HG02981 (cell line): Measurements from ENCODE around the gene ADGRG3.
"Not testable (repeated sequence)": the region's sequence is repeated elsewhere in the genome, so short reads cannot be mapped to it uniquely, and the experiment has no call there.

Source experiments
- ATAC-seq: cut with Tn5 transposase; IDR thresholded peaks from one replicate; pipeline ENCODE4 v1.9.1; 2021; ENCODE audit warnings: mild to moderate bottlenecking, moderate library complexity; ENCODE audit not compliant: unreplicated experiment

The ADGRG3 gene

DNA sequence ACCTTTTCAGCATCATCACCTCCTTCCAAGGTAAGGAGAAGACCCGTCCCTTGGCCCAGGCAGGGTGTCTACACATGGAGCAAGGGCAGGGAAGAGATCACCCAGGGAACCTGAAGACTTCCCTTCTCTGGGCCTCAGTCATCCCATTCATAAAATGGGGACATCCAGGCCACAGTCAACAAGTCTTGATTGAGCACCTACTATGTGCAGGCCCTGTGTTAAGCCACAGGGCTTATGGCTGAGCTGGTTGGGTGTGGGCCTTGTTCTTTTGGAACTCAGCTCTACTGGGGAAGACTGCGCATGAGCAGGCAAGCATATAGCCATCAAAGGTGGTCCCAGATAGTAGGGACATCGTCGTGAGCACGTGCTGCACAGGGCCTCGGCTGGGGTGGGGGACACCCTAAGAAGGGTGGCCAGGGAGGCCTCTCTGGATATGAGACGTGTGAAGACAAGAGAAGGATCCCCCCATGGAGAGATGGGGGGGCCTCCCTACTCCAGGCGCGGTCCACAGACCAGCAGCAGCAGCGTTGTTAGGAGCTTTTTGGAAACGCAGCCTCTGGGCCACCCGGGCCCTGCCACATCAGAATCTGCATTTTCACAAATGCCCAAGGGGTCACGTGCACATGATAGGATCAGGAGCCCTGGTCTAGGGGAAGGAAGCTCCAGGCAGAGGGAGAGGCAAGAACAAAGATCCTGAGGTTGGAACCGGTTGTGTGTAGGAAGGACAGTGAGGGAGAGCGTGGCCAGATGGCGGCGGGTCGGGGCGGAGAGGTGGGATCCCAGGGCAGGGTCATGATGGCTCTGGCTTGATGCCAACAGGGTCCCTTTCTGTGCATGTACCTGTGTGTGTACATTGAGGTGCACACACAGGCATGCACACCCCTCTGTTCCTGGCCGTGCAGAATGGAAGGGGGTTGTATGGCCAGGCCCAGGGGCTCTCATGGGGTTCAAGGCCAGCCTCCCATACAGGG lies 5.9 kb upstream of the ADGRG3 start:
- ATAC-seq, result no peak

DNA sequence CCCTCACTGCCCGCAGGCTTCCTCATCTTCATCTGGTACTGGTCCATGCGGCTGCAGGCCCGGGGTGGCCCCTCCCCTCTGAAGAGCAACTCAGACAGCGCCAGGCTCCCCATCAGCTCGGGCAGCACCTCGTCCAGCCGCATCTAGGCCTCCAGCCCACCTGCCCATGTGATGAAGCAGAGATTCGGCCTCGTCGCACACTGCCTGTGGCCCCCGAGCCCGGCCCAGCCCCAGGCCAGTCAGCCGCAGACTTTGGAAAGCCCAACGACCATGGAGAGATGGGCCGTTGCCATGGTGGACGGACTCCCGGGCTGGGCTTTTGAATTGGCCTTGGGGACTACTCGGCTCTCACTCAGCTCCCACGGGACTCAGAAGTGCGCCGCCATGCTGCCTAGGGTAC lies 4.7 kb upstream of the ADGRG3 start:
- no peak for ATAC-seq

DNA sequence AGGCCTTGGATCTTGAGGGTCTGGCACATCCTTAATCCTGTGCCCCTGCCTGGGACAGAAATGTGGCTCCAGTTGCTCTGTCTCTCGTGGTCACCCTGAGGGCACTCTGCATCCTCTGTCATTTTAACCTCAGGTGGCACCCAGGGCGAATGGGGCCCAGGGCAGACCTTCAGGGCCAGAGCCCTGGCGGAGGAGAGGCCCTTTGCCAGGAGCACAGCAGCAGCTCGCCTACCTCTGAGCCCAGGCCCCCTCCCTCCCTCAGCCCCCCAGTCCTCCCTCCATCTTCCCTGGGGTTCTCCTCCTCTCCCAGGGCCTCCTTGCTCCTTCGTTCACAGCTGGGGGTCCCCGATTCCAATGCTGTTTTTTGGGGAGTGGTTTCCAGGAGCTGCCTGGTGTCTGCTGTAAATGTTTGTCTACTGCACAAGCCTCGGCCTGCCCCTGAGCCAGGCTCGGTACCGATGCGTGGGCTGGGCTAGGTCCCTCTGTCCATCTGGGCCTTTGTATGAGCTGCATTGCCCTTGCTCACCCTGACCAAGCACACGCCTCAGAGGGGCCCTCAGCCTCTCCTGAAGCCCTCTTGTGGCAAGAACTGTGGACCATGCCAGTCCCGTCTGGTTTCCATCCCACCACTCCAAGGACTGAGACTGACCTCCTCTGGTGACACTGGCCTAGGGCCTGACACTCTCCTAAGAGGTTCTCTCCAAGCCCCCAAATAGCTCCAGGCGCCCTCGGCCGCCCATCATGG lies 4.0 kb upstream of the ADGRG3 start:
- no peak for ATAC-seq

DNA sequence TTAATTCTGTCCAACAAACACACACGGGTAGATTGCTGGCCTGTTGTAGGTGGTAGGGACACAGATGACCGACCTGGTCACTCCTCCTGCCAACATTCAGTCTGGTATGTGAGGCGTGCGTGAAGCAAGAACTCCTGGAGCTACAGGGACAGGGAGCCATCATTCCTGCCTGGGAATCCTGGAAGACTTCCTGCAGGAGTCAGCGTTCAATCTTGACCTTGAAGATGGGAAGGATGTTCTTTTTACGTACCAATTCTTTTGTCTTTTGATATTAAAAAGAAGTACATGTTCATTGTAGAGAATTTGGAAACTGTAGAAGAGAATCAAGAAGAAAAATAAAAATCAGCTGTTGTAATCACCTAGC lies 3.5 kb upstream of the ADGRG3 start:
- ATAC-seq, result no peak

DNA sequence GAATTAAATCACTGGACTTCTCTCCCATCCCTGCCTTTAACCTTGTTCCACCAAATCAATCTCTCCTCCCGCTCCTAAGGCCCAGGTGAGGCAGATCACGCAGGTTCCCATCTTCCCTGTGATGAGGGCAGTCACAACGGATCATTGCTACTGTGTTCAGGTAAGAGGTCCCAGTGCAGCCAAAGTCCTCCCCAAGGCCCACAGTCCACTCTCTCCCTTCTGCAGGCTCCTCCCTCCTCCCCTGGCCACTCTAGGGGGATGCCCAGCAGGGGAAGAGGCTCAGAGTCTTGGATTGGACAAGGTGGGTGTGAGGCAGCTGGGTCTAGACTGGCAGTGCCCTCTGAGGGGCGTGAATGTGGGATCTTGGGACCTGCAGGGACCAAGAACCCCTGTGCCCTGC lies 2.6 kb upstream of the ADGRG3 start:
- ATAC-seq, result no peak

DNA sequence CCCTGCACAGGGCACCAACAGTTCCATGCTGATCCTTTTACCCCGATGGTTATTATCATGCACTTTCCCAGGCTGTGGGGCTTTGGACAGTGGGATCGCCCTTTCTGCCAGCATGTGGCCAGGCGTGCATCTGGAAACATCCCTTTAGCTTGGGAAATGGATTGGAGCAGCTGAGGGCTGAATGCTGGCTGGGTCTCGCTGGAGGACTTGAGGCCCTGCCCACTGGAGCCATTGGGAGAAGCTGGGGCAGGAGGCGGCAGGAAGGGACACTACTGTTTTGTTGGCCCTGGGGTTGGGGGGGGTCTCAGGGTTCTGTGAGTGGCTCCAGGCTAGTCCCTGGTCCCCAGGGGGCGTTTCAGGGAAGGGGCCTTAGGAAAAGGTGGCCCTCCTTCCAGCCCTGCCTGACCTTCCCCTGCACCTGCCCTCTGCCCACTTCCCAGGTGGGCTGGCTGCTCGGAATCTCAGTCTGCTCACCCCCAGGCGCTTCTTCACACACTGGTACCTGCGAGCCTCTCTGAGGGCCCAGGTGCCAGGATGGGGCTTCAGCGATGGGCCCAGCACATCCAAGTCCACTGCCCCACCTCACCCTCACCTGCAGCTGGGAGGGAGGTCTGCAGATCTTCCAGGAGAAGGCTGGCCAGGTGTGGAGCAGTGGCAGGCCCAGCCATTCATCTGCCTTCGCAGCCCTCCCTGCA lies 1.6 kb upstream of the ADGRG3 start:
- ATAC-seq, result no peak

DNA sequence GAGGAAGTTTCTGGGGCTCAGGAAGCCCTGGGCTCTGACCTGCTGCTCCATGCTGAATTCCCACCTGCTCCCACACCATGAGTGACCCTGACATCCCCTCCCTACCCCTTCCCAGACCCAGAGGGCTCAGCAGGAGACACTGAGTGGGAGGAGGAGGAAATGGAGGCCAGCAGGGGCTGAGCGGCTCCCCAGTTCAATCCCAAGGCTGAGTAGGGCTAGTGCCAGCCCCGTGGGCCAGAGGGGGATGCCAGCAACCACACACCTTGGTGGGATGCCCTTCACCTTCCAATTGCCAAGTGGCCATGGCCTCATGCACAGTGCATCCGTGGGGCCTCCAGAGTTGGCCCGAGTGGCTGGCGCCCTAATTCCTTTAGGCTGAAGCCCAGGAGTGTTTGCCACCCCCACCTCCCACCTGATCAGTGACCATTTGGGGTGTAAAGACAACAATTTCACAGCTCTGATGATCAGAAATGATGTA lies 1.0 kb upstream of the ADGRG3 start:
- no peak for ATAC-seq

DNA sequence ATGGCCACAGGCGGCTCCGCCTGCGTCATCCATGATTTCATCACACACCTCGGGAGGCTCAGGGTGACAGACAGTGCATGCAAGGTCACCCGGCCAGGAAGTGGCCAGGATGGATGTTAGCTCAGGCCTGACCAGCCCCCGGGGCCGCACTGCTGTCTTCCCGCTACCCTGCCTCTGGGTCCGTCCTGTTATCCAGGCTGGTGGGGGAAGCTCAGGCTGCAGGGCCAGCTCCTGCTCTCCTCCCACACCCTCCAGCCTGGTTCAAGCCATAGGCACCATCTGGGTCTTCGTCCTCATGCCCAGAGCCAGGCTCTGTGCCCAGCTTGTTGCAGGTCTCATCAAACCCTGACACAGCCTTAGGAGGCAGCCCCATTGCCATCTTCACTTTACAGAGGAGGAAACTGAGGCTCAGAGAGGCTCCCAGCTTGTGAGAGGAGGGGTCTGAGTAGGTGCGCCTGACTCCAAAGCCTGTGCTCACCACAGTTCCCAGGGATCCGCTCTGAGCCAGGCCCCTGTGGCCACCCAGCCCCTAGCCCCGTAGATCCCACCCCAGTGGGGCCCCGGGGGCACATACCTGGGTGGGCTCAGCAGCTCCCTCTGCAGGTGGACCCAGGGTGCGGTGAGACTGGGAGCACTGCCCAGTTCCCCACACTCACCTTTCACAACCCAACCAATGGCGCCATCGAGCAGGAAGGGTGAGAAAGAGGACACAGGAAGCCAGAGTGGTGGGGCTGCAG lies 412 bp upstream of the ADGRG3 start:
- ATAC-seq, result no peak

DNA sequence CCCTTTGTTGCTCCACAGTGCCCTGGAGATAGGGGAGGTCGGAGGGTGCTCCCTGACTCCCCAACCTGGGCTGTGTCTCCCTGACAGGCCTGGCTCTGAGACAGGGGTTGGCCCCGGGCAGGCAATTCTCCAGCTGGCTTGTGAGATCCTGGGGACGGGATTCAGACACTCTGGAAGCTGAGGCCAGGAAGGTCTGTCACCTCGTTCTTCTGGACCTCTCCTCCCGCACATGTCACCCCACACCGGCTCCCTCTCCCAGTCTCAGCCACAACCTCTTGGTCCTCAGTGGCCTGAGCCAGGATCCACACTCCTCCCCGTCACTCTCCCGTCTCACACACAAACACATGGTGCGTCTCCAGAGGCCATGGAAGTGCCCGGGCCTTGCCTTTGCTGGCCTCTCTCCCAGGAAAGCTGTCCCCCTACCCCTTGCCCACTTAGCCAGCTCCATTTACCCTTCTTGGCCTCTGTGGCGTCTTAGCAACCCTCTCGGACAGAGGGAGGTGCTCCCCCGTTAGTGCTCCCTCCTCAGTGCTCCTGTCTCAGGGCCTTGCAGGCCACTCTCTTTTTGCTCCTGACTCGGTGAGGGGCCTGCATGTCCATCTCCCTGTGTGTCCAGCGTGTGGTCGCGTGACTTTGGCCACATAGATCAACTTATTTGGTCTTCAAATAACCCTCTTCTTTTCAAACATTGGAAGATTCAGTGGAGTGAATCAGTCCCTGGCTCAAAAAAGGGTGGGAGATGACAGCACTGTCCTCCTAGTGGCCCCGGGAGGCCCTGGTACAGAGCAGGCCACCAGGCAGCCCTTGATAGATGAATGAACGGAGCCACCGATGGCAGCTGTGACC lies 747 bp downstream of the ADGRG3 start:
- ATAC-seq, result no peak

DNA sequence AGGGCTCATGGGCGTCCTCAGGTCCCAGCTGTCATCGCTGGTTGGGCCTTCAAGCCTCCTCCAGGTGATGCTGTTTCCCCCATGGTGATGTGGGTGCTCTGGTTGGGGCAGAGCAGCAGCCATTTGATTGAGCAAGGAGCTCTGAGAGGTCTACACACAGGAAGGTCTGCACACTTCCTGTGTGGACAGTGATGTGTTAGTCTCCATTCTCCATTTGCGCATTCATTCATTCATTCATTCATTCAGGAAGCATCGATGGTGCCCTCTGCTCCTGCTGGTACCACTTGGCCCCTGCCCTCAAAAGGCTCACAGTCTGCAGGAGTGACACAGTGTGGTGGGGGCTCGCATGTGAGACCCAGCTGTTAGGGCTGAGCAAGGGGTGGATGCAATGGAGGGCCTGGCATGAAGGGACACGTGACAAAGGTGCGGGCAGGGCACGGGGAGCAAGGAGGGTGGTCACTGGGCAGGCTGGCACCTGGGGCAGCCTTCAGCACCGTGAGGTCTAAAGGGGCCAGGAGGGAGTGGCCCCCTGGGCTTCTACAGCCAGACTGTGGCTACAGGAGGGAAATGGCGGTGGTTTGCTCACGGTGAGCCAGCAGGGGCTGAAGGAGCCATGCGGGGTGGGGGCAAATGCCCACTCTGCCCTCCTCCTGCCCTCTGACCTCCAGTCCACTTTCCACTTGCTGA lies 1.5 kb downstream of the ADGRG3 start:
- no peak for ATAC-seq

DNA sequence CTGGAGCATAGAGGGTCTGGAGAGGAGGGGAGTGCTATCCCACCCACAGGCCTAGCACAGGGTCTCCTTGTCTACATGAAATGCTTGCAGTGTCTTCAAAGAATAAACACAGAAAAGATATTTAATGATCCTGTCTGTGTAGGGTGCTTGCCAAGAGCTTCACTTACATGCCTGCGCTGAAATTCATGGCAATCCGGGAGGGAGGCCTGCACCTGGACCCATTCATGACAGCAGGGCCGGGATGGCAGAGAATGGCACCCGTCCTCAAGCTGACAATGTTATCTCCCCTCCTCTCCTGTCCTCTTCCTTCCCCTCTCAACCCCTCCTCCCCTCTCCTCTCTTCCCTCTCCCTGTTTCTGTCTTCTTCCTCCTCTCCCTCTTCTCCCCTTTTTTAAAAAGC lies 2.1 kb downstream of the ADGRG3 start:
- ATAC-seq, result no peak

DNA sequence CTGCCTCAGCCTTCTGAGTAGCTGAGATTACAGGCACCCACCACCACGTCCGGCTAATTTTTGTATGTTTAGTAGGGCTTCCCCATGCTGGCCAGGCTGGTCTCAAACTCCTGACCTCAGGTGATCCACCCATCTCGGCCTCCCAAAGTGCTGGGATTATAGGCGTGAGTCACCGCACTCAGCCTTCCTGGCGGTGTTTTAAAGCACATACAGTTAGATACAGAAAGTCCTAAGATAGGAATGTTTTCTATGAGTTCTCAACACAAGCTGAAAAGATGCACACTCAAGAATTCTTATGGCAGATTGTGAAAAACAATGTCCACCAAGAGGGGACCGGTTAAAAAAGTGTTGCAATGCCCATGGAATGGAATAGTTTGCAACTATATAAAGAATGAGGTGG lies 3.3 kb downstream of the ADGRG3 start:
- not testable (repeated sequence) for ATAC-seq

DNA sequence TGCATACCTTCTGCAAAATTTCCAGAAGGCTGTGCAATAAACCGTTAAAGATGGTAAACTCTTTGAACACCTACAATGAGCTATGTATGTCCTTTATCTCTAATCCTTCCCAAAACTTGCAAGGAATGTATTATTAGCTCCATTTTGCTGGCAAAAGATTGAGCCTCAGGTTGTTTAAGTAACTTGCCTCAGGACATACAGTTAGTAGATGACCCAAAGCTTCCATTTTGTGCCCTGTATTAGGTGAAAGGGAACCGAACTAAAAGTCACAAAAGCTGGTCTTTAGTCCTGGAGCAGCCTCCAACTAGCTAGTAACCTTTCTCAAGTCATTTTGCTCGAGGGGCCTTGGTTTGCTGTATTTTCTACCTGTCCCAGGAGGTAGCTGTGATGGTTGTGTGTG lies 4.3 kb downstream of the ADGRG3 start:
- ATAC-seq, result no peak

DNA sequence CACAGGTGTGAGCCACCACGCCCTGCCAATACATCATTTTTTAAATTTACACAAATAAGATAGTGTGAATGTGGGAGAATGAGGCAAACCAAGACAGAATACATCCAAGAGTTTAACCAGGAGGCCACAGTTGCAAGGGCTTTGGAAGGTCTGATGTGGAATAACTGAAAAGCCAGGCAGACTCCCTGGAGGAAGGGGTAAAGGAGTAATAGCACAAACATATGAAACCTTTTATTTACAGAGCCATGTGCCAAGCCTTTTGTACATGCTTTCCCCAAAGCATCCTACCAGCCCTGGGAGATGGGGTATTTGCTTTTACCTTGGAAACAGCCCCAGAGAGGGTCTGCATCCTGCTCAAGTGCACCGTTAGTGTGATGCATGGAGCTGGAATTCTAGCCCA lies 4.7 kb downstream of the ADGRG3 start:
- no peak for ATAC-seq

DNA sequence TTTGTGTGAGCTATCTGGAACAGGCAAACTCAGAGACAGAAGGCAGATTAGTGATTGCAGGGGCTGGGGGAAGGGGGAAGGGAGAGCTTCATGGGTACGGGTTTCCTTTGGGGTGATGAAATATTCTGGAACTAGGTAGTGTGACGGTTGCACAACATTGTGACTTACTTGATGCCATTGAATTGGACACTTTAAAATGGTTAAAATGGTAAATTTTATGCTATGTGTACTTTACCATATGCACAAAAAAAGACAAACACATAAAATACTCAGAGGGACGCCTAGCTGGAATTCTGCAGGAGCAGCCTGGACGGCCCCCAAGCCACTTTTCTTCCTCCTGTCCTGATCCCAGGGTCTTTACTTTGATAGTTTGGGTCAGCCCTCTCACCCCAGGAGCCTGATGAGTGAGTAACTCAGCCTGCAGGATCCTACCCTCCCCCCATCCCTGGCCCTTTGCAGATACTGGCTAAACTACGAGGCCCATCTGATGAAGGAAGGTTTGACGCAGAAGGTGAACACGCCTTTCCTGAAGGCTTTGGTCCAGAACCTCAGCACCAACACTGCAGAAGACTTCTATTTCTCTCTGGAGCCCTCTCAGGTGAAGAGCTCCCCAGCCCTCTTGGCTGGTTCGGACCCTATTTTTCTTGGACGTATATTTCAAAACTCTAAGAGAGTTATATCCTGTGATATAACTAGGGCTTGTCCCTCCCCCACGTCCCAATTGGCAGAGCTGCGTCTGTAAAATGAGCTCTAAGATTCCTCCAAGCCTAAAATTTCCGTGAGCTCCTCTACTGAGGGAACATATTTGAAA lies 7.8 kb downstream of the ADGRG3 start:
- no peak for ATAC-seq

DNA sequence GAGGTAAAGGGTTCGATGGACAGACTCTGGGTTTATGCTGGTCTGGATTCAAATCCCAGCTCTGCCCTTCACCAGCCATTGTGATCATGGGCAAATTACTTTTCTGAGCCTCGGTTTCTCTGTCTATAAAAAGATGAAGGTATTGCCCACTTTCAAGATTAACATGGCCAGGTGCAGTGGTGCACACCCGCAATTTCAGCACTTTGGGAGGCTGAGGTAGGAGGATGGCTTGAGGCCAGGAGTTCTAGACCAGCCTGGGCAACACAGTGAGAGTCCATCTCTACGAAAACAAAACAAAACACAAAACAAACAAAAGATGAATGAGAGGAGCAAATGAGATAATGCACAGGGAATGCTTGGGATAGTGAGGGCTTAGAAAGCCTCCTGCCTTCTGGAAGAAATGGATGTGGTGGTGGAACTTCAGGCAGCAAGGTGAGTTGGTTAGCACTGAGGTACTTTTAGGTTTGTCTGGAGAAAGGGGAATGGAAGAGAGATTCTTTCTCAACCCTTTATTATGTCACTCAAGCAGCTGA lies 8.5 kb downstream of the ADGRG3 start:
- no peak for ATAC-seq

DNA sequence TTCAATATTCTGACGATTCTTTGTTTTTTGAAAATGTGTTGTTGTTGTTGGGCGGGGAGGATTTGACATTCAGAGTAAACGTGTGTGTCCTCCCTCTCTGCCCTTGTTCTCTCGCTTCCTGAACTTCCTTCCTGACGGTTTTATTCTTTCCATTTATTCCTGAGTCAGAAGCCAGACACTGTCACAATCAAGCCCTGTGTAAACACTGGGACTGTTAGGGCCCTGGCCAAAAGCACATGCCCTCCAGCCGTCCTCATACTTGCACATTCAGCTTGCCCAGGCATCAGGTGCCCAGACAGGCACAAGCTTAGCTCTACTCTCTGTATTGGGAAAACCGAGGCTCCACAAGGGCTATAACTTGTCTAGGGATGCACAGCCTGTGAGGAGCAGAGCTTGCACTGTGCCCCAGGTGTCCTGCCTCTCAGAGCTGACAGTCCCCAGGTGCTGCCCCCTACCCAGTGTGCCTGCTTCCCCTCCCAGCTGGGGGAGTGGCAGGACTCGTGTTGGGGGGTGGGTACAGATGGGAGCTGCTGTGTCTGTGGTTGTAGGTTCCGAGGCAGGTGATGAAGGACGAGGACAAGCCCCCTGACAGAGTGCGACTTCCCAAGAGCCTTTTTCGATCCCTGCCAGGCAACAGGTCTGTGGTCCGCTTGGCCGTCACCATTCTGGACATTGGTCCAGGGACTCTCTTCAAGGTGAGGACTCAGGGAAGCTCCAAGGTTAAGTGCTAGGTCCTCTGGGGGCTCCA lies 9.7 kb downstream of the ADGRG3 start:
- no peak for ATAC-seq

DNA sequence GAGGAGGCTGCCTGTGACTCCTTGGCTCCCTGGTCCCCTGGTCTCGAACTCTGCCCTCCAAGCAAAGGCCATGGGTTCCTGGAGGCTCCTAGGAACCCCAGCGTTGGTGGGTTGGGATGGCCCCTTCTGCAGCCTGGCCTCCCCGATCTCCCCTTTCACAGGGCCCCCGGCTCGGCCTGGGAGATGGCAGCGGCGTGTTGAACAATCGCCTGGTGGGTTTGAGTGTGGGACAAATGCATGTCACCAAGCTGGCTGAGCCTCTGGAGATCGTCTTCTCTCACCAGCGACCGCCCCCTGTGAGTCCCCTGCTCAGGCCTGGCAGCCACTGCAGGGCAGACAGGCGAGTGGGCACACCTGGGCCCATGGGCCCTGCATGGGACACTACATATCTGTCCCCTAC lies 10.9 kb downstream of the ADGRG3 start:
- no peak for ATAC-seq
